ENCODE results near the gene FERMT2.

DNA sequence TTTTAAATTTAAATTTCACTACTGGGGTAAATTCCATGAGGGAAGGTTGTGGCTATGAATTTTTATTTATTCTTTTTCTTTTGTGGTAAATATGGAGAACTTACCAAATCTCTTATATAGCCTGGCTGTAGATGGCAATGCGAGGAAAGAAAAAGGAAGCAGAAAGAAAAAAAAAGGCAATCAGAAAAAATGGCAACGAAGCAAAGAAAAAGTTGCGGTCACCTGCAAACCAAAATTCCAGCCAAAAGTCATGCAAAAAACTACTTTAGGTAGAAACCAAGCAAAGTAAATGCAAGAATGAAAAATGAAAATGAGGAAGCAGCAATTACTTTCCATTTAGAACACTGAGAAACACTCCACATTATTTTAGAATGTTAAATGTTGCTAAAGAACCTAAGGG lies 89.9 kb downstream of the FERMT2 start:
- TF ChIP-seq, protein P1, sequence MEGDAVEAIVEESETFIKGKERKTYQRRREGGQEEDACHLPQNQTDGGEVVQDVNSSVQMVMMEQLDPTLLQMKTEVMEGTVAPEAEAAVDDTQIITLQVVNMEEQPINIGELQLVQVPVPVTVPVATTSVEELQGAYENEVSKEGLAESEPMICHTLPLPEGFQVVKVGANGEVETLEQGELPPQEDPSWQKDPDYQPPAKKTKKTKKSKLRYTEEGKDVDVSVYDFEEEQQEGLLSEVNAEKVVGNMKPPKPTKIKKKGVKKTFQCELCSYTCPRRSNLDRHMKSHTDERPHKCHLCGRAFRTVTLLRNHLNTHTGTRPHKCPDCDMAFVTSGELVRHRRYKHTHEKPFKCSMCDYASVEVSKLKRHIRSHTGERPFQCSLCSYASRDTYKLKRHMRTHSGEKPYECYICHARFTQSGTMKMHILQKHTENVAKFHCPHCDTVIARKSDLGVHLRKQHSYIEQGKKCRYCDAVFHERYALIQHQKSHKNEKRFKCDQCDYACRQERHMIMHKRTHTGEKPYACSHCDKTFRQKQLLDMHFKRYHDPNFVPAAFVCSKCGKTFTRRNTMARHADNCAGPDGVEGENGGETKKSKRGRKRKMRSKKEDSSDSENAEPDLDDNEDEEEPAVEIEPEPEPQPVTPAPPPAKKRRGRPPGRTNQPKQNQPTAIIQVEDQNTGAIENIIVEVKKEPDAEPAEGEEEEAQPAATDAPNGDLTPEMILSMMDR (IDR thresholded peaks at IDR 0.05): no peak
- TF ChIP-seq EZH2phosphoT487 (IDR thresholded peaks at IDR 0.05): no peak

Measured in neural progenitor cell (in vitro differentiated cells).